Breast epithelium (tissue), 3 donors: ENCODE data around the gene GRPEL2. TPM values are rescaled to one million over a fixed set of nuclear protein-coding genes. Genes with fewer than 3 reads are reported as not detected.

ENCODE experiments used
- total RNA-seq, 3 donors: library from RNA; depleted of rRNA; stranded (reverse); fragments of >200 nt; gene quantifications; one replicate each; pipeline ENCODE4 v1.1.0, GENCODE V29; 2016

The GRPEL2 gene
- total RNA-seq, 3 donors from 2014 or later: 14.4 to 17.1 (median 16.5) TPM

Other genes starting within 250 kb of the GRPEL2 start
- 10 to 100 TPM; 26.3 to 61.9 (median 57.4) TPM for gene ABLIM3, start 204.0 kb upstream of the GRPEL2 start, total RNA-seq
- gene AFAP1L1, start 73.6 kb upstream of the GRPEL2 start, total RNA-seq: 100 to 1,000 TPM in 1 of 3 donors, 10 to 100 TPM in 2; 13.3 to 108 (median 26.5) TPM
- 1 to 10 TPM; 3.2 to 6.6 (median 5.2) TPM for gene PCYOX1L, start 12.5 kb downstream of the GRPEL2 start, total RNA-seq
- gene IL17B, start 33.8 kb downstream of the GRPEL2 start, total RNA-seq: 1 to 10 TPM in 2 of 3 donors, under 1 TPM in 1; 0.64 to 5.6 (median 5.4) TPM
- gene CSNK1A1, start 205.9 kb downstream of the GRPEL2 start, total RNA-seq: 100 to 1,000 TPM; 151 to 350 (median 287) TPM
- gene ARHGEF37, start 236.0 kb downstream of the GRPEL2 start, total RNA-seq: 10 to 100 TPM in 2 of 3 donors, 1 to 10 TPM in 1; 5.3 to 54.4 (median 29.2) TPM